HEK293T (cell line): ENCODE results near the gene AWAT2.

Experiments used
- CTBP1 ChIP-seq: fragments of 450-650 bp; IDR thresholded peaks from 2 replicates; pipeline ENCODE4 v1.6.1; 2016; ENCODE audit warnings: borderline replicate concordance
- ELF4 ChIP-seq: fragments of 450-650 bp; IDR thresholded peaks from 2 replicates; pipeline ENCODE4 v1.6.1; 2017; ENCODE audit warnings: antibody characterized with exemption
- FOXA1 ChIP-seq: fragments of 450-650 bp; IDR thresholded peaks from 2 replicates; pipeline ENCODE4 v1.6.1; 2016; ENCODE audit warnings: mild to moderate bottlenecking
- FOXM1 ChIP-seq: fragments of 450-650 bp; IDR thresholded peaks from 2 replicates; pipeline ENCODE4 v1.6.1; 2017; ENCODE audit warnings: mild to moderate bottlenecking, borderline replicate concordance
- PKNOX1 ChIP-seq: fragments of 450-650 bp; IDR thresholded peaks from 2 replicates; pipeline ENCODE4 v1.6.1; 2016
- SP1 ChIP-seq: fragments of 450-650 bp; IDR thresholded peaks from 2 replicates; pipeline ENCODE4 v1.6.1; 2017
- SUZ12 ChIP-seq: fragments of 450-650 bp; IDR thresholded peaks from 2 replicates; pipeline ENCODE4 v1.6.1; 2016; ENCODE audit warnings: mild to moderate bottlenecking
- ZNF384 ChIP-seq: fragments of 450-650 bp; IDR thresholded peaks from 2 replicates; pipeline ENCODE4 v1.6.1; 2016

GRCh38 chrX:70066646-70067045, 16.9 kb upstream of the AWAT2 start:
- no peak for TF ChIP-seq ZNF384
- no peak for TF ChIP-seq FOXA1
- TF ChIP-seq CTBP1: no peak
- no peak for TF ChIP-seq FOXM1
- TF ChIP-seq ELF4: no peak
- no peak for TF ChIP-seq PKNOX1
- no peak for TF ChIP-seq SP1
- no peak for TF ChIP-seq SUZ12
